ENCODE data around the gene PLCL1.

GRCh38 chr2:197990356-197990755 is 186.0 kb downstream of the PLCL1 start:
- TF ChIP-seq POU6F1 (CRISPR knock-in tag; IDR thresholded peaks at IDR 0.05; ENCODE audit: borderline replicate concordance, low read depth) = no peak
- no peak for TF ChIP-seq ZNF565 (CRISPR knock-in tag; conservative IDR thresholded peaks at IDR 0.05; ENCODE audit: low read depth)
- TF ChIP-seq, protein P1, sequence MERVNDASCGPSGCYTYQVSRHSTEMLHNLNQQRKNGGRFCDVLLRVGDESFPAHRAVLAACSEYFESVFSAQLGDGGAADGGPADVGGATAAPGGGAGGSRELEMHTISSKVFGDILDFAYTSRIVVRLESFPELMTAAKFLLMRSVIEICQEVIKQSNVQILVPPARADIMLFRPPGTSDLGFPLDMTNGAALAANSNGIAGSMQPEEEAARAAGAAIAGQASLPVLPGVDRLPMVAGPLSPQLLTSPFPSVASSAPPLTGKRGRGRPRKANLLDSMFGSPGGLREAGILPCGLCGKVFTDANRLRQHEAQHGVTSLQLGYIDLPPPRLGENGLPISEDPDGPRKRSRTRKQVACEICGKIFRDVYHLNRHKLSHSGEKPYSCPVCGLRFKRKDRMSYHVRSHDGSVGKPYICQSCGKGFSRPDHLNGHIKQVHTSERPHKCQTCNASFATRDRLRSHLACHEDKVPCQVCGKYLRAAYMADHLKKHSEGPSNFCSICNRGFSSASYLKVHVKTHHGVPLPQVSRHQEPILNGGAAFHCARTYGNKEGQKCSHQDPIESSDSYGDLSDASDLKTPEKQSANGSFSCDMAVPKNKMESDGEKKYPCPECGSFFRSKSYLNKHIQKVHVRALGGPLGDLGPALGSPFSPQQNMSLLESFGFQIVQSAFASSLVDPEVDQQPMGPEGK (CRISPR knock-in tag; IDR thresholded peaks at IDR 0.05; ENCODE audit: borderline replicate concordance) = no peak
- no peak for TF ChIP-seq ZFP3 (CRISPR knock-in tag; IDR thresholded peaks at IDR 0.05)
- TF ChIP-seq ESRRG (CRISPR knock-in tag; IDR thresholded peaks at IDR 0.05) = no peak
- no peak for TF ChIP-seq TCF4 (CRISPR knock-in tag; IDR thresholded peaks at IDR 0.05; ENCODE audit: borderline replicate concordance)
- TF ChIP-seq RARB (CRISPR knock-in tag; IDR thresholded peaks at IDR 0.05) = no peak
- no peak for TF ChIP-seq OSR1 (CRISPR knock-in tag; IDR thresholded peaks at IDR 0.05)

Data from SK-N-SH treated with all-trans-retinoic acid at 6 μM for 48 hours (cell line).